Left colon (tissue), 2 donors: ENCODE results near the gene DFFB. TPM values are rescaled to one million over a fixed set of nuclear protein-coding genes. Genes with fewer than 3 reads are reported as not detected.

Experiments used
- ATAC-seq: fragments of 200-7000 bp; cut with Tn5 transposase; one replicate; pipeline ENCODE4 v1.9.1; 2020; ENCODE audit warnings: mild to moderate bottlenecking, moderate library complexity
- DNase-seq, 2 donors: peaks; one replicate each; pipeline ENCODE4 v3.0.0-alpha.2; 2020
- intact Hi-C, 2 donors: fragments of 100-400 bp; cut with DNase I in 1 of 2; cut with micrococcal nuclease in 1 of 2; formaldehyde crosslinking; loops; one replicate each; pipeline versions ENCODE4 v1.11.2 to v1.14.0; 2022; cut with DNase I, micrococcal nuclease
- total RNA-seq, 2 donors: library from RNA; stranded (reverse); fragmentation: NEBNext Ultra II Directional; extraction: Animal tissue kit (Norgen Biotek cat#: 25700); gene quantifications; one replicate each; pipeline ENCODE4 v1.2.1, GENCODE V29; 2021
- donor health status: DM: no; HTN: no; CAD: no.
- donor health status: DM: yes; HTN: yes; CAD: no.

DFFB gene
- total RNA-seq, 2 donors from 2014 or later: 6.2 to 9.6 TPM

DNA sequence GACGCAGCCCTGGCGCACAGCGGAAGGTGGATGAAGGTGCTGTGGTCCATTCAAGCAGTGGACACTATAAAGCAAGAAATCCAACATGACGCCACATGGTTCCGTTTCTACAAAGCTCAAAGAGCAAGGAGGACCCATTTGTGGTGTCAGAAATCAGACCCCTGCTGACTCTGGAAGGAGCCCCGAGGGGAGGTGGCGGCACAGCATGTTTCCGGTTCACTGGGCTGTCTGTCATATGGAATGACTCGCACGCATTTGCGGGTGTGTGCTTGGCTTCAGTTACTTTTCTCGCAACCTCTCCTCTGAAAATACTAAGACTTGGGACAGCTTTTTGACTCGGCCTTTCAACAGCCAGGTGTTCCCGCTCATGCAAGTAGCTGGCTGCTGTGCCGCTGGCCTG, 31.9 kb upstream of the DFFB start:
- intact Hi-C loops: no loop called here
- DNase-seq (no peak), ATAC-seq (no peak)

DNA sequence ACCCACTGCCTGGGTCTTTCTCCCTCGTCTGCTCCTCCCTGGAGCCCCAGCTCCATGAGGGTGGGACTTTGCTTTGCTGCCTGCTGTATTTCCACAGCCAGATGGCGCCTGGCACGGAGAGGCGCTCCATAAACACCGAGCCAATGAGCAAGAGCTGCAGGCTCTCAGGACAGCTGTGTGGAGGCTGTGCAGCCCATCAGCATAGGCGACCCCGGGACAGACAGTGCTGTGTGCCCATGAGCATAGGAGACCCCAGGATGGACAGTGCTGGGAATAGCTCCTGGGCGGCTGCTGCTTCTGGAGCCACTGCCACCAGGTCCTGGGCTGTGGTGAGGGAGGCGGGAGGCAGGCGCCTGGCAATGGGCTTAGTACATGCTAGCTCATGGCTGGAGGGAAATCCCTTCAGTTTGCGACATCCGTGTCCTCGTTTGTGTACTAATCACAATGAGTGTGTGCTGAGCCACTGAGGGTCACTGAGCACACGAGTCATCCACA, 29.4 kb upstream of the DFFB start:
- ATAC-seq: no peak
- no peak for DNase-seq
- intact Hi-C loops: no loop called here

DNA sequence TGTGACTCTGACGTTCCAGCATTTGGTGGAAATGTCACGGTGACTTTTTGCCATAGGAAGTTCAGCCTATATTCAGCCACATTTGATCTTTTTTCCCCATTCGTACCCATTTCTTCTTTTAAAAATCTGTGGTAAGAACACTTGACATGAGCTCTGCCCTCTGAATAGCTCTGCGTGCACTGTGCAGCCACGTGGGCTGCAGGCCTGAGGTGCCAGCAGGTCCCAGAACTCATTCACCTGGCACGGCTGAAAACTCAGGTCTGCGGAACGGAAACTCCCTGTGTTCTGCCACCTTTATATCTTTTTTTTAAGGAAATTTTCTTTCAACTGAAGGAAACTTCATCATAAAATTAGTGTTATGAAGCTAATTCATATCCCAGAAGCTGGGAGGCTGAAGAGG, 28.9 kb upstream of the DFFB start:
- DNase-seq: no peak
- ATAC-seq: no peak
- intact Hi-C loops: no loop called here

DNA sequence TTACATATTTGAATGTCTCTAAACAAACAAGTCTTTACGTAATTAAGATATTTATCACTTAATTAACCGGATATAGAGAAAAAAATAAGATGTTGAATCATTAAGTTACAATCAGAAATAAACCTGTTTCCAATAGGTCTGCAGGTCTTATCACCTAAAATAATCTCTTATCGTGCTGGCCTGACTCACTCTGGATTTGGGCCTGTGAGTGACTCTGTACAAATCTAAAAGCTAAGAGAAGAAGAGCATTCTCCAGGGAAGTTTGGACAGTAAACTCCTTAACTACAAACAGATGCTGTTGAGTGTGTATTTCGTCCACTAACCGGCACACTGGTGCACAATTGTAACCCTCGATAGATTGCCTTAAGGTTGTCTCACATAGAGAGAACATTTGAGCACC, 25.6 kb upstream of the DFFB start:
- DNase-seq: no peak
- intact Hi-C loops: no loop called here
- no peak for ATAC-seq

DNA sequence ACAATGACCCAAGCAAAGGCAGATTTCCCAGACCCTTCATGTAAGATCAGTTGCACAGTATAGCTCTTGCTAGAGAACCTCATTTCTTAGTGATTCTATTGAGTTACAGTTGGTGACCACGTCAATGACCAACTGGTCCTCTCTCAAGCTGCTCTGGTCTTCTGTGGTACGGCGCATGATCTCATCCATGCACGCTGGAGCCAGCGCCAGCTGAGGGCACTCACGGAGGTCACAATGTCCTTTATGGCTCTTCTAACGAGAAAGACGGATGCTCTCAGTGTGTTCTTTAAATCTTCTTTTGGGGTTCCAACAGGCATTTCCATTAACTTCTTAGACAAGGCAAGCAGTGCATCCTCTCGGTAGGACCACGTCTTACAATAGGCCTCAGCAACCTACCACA, 22.6 kb upstream of the DFFB start:
- DNase-seq (no peak), ATAC-seq (no peak)
- intact Hi-C loops: no loop called here

DNA sequence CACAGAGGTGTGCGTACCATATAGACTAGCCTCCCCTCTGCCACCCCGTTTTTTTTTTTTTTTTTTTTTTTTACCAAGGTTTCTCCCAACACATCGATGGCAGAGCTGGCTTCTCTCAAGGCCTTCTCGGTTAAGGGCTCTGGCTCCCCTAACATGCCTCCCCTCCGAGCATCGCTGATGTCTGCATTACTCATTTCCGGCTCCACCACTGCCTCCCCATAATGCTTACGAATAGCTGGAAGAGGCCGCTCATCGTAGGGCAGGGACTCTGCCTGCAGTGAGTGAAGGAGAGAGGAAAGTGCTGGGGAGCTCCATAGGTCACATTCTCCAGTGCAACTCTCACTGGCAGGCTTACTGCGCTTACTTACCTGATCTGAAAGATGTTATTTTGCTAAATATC, 20.9 kb upstream of the DFFB start:
- ATAC-seq (no peak), DNase-seq (no peak)
- intact Hi-C loops: no loop called here

DNA sequence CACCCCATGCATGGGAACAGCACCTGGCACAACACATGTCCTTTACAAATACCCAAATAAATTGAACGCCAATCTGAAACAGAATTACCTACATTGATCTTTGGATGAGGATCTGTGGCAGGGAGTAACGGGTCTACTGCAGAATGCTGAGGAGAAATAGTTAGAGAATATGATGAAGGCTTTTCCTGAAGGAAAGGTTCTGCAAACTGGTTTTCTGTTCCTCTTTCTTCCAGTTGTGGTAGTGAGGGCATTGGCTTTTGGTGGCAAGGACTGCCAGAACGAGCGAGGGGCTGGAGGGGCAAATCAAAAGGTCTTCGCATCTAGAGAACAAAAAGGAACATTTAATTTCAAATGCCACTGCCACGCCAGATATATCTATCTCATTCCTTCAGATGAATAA, 20.1 kb upstream of the DFFB start:
- ATAC-seq (no peak), DNase-seq (no peak)
- intact Hi-C loops: no loop called here

DNA sequence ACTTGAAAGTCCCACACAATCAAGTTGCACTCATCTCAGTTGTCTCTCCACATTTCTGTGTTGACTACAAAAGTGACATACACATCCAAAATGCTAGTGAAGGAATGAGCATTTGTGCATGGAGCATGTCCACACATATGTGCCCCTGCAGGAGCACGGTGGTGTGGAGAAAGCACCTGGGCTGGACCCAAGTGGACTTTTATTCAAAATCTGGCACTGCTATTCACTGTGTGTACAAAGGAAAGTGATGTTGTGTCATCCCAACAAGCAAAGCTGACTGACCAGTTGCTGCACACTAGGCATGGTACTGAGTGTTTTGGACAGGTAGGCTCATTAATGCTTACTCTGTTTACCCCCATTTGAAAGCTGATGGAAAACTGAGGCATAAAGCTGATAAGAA, 19.6 kb upstream of the DFFB start:
- intact Hi-C loops: no loop called here
- ATAC-seq (no peak), DNase-seq (no peak)

DNA sequence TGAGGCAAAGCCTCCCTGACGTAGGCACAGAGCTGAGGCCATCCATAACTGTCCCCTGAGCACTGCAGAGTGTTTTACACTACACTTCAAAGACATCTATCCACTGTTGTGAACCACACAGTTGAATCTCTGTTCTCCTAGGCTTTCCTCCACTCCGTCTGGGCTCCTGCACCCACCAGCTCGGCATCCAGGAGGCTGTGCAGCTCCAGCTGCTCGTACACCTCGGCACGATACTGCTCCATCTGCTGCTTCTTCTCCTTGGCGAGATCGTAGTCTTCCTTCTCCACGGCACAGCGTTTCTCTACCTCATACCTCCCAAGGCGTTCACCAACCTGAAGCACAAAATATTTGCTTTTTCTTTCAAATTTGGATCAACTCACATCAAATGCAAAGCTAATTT, 18.5 kb upstream of the DFFB start:
- DNase-seq: no peak
- intact Hi-C loops: no loop called here
- no peak for ATAC-seq

DNA sequence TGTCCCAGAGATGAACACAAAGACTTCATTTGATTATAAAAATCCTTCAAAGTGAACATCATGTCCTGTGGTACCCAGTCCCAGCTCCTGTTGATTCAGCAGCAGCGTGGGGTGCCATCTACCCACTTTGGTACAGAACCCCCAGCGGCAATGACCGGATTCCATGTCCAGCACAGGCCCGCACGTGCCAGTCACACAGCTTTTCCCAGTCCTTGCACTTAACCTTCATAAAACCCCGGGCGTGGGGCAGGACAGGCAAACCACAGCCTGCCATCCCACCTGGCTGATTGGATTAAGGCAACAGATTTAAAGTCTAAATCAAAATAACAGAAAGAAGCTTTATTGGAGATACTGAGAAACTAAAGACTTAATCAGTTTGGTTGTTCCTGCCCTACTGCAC, 15.8 kb upstream of the DFFB start:
- intact Hi-C loops: no loop called here
- DNase-seq (no peak), ATAC-seq (no peak)

DNA sequence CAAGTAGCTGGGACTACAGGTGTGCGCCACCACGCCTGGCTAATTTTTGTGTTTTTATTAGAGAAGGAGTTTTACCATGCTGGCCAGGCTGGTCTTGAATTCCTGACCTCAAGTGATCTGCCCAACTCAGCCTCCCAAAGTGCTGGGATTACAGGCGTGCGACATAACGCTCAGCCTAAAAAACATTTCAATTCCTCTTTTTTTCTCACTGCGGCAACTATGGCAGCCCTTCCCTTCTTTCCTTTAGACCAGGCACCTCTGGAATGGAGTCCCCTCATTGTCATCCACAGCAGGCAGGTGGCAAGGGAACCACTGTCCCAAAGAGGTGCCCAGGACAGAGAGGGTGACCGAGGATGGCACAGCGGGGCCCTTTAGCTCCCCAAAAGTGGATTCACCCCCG, 14.4 kb upstream of the DFFB start:
- ATAC-seq: no peak
- intact Hi-C loops: no loop called here
- DNase-seq: no peak

DNA sequence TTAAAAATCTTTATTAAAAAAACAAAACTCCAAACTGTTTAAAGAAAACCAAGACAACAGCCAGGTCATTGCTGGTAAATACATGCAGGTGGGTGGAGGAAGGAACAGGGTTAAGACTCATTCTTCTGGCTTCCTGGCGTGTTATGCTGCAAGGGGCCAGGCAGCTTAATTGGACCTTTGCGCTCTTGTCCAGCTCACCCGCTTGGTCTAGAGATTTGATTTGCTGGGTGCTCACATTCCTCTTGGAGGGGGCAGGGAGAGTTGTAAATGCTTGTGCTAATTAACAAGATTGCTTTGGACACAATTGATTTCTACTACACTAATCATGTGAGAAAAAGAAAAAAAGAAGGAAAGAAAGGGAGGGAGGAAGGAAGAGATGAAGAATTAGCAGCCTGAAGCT, 10.7 kb upstream of the DFFB start:
- DNase-seq (no peak), ATAC-seq (no peak)
- intact Hi-C loops: no loop called here

DNA sequence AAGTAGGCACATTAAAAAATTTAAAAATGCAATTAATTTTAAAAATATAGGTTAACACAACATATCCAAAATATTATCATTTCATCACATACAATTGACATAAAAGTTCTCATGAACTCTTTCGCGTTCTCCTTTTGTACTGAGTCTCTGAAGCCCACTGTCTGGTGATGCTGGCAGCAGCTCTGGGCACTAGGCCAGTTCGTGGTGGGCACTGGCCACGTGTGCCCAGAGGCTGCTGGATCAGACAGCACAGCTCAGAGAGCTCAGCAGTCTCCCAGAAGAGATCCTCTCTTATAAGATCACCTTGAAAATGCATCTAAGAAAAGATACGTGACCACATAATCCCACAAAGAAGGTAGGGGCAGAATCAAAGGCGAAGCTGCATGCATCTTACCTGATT, 10.2 kb upstream of the DFFB start:
- no peak for ATAC-seq
- no peak for DNase-seq
- intact Hi-C loops: no loop called here

DNA sequence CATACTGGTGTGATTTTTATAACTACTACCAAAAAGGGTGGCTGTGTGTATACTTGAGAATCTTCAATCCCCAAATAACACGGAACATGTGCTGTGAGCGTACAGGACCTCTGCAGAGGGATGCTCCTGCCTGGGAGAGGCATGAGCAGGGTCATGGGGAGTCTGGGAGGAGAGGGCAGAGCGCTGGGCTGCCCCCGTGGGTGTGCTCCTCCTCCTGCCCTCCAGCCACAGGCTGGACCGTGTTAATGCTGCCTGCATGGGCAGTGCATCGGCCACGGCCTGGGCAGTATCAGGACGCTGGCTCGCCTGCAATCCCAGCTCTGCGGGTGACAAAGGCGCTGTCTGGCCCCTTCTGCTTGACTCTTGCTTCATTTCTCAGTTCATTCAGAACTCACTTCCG, 6.4 kb upstream of the DFFB start:
- intact Hi-C loops: no loop called here
- no peak for ATAC-seq
- no peak for DNase-seq

DNA sequence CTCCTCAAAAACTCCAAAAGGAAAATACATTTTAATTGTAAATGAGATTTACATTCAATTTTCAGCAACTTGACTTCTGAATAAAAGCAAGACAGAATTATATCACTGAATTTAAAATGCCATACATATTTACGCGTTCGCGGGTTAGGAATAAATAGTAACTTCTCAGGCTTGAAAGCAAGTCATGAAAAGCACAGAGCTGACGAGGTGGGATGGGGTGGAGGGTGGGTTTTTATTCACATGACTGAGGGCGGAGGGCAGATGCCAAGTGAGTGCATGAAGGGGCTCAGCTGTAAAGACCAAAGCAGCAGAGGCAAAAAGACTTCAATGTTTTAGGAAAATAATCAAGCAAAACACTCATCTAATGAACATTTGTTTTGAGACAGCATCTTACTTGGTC, 6.0 kb upstream of the DFFB start:
- ATAC-seq (no peak), DNase-seq (no peak)

DNA sequence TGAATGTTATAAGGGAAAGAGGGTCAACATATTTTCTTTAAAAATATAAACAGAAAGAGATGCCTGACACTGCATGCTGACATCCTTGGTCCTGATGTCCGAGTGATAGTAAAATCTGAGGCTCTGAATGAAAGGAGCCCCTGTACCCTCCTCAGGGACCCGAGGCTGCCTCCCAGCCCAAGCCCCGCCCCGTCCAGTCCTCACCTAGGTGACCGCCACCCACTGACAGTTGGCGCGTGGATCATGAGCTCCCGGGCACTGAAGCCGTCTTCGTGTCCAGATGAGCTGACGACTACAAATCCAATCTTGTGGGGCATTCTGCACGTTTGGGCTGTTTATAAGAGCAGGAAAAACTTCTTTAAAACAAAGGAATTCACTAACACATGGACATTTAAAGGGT, 5.2 kb upstream of the DFFB start:
- intact Hi-C loops: no loop called here
- ATAC-seq: no peak
- DNase-seq: no peak

More for the DNA sequence above, 6.0 kb upstream of the DFFB start:
- intact Hi-C loops: no loop called here

DNA sequence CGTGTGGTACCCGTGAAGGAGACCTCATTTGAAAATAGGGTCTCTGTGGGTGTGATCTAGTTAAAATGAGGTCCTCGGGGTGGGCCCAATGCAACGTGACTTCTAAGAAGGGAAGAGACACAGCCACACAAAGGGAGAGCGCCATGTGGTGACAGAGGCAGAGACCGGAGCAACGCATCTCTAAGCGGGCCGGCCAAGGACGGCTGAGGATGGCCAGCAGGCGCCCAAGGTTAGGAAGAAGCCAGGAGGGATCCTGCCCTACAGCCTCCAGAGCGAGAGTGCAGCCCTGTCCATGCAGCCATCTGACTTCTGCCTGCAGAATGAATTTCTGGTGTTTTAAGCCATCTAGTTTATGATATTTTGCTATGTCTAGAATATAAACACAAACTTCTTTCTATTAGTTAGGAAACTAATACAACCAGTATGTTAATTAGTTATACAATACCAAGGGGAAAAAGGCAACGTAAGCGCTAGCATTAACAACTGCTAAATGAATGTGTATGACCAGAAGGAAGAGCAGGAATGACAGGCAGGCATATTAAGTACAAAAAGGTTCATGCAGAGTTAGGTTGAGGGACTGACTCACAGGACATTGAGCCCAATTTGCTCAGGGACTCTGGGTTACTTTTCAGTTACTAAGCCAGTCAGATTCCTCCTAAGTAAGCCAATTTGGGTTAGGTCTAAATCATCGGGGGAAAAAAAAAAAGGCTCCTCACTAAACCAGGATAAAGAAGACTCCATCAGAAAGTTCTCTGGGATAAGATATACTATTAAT, 4.4 kb upstream of the DFFB start:
- DNase-seq (no peak), ATAC-seq (no peak)
- intact Hi-C loops: no loop called here

DNA sequence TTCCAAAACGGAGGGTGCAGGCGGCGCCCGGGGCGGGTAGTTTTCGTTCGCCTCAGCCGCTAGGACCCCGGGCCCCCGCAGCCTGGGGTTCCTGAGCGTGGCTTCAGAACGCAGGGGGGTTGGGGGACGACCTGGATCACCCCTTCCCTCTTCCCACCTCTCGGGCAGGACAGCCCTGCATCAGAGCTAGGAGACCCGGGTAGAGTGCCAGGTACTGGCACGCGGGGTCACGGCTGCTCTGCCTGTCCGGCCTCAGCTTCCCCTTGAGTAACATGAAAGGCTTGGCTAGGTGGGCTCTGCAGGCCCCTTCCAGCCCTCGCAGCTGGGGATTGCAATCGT, 484 bp downstream of the DFFB start:
- DNase-seq (peak in 1 of 2 donors; percentile 35), ATAC-seq (peak; percentile 3)
- intact Hi-C loops: no loop called here

DNA sequence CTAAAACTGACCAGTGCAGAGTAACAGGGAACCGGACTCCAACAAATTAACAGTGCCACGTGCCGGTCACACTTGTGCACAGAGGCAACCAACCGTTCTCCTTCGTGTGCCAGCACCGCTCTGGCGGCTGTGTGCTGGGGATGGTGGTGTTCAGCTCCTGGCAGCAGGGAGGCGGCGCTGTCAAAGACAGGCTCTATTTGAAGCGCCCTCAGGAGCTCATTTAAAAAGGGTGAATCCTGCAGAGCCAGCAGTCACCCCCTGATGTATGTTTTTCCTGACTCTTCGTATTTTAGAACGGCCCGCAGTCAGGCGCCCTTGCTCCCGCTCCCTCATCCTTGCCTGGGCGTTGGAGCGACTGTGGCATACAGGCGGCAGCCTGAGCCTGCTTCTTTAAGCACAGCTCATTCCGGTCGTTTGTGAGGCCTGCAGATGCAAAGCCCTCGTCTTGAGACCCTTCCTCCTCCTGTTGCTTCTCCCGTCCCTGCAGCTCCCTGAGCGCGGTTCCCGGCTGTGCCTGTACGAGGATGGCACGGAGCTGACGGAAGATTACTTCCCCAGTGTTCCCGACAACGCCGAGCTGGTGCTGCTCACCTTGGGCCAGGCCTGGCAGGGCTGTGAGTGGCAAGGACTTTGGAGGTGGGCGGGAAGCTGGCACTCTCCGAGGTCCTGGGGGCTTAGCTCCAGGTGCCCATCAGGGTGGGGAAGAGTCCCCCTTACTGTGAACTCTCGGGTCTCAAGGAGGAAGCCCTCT, 1.1 kb downstream of the DFFB start:
- peak; percentile 36 to 49 for DNase-seq
- intact Hi-C loops: no loop called here
- peak; percentile 26 for ATAC-seq

DNA sequence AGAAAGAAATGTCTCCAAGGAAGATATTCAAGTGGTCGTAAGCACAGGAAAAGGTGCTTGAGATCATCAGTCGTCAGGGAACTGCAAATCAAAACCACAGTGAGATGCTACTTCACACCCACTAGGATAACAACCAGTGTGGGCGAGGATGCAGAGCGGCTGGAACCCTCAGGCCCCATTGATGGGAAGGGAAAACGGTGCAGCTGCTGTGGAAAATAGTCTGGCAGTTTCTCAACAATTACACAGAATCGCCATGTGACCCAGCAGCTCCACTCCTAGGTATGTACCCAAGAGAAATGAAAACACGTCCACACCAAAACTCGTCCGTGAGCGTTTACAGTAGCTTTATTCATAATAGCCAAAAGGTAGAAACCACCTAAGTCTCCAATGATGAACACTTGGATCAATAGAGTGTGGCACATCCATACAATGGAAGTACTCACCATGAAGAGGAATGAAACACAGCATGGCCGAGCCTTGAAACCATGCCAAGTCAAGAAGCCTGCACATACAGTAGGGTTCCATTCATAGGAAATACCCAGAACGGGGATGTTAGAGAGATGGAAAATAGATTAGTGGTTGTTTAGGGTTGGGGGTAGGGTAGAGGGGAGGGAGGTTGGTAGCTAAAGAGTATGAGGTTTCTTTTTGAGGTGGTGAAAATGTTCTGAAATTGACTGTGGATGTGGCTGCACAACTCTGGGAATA, 6.1 kb downstream of the DFFB start:
- ATAC-seq: no peak
- intact Hi-C loops: no loop called here
- DNase-seq: no peak
